AG20443 (cell line): ENCODE measurements around the gene FIBCD1.
"Not testable (repeated sequence)": the region's sequence is repeated elsewhere in the genome, so short reads cannot be mapped to it uniquely, and the experiment has no call there.

Experiments used
- DNase-seq: peaks from one replicate; pipeline ENCODE4 v3.0.0; 2012; ENCODE audit warnings: low spot score, mixed read lengths

Gene FIBCD1

DNA sequence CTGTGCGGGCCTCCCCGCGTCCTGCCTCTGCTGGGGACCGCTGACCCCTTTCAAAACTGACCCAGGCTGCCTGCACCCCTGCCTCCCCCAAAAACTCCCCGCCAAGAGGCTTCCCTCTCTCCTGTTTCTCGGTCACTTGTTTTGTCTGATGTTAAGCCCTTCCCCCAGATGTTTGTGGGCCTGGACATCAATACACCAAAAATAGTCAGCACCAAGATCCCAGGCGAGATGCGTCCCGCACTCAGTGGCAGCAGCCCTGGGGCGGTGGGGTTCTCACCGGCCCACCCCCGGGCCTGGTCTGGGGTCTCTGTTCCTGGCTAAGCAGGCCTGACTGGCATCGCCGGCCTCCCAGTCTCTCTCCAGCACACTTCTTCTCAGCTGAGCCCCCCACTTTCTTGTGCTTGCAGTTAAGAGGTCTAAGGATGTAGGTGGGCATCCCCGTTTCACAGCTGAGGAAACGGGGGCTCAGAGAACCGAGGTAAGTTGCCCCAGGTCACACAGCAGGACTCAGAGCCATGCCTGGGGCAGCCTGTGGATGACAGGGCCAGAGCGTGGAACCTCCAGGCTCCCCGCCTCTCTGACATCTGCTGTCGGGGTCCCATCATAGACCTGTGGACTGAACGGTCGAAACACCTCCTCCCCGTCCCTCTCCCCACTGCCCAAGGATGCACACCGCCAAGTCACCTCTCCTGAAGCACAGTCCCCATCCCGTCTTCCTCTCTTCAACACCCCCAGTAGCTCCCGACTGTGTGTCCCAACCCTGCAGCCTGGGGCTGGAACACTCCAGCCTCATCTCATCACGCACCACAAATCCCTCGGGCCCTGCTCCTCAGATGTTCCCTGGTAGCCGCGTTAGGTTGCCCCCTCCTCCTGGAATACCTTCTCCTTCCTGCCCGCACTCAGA is 16.8 kb downstream of the FIBCD1 start:
- no peak for DNase-seq

DNA sequence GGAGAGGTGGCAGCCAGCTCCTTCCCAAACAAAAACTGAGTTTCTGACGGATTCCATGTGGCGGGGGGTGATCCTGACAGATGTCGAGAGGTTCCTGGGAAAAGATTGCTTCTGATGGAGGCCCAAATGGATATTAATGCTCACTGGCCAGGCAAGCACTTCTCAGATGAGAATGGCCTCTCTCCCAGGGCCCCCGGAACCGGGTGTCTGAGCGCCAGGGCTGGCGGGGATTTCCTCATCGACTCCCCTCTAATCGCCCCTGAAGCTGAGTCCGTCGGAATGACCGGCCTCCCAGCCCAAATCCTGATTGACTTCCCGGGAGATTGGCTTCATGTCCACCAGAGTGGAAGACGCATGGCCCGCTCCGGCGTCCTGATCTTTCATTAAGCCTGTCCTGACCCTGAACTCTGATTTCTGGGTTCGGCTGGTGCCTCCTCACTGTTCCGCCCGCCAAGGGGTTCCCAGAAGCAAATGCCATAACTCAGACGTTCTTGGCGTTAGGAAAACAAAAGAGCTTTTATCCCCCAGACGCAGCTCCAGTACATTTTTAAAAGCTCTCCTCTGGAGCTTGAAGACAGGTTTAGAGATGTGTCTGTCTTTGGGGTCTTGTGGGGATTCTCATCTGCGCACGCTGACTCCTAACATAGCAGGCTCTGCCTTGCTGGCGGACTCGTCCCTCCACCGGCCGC is 17.6 kb downstream of the FIBCD1 start:
- DNase-seq = no peak

DNA sequence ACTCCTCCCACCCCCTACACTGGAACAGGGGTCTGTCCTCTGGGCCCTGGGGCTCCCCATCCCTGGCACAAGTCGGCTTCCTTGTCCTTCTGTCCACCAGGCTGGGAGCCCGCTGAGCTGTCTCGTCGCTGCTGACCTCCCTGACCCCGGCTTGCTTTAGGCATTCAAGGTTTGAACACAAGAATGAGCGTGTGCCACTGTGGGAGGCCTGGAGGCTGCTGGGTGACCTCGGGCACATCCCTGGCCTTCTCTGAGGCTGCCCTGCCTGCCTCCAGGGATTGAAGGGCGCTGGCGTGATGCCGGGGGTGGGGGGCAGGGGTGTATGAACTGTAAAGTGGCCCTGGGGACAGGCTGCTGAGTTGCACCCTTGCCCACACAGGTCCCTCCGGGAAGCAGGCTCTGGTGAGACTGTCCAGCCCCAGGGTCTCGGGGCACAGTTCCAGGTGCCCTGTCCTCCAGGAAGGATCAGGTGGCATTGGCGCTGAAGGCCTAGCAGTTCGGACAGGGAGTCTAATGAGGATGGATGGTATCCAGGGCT is 18.2 kb downstream of the FIBCD1 start:
- no peak for DNase-seq

DNA sequence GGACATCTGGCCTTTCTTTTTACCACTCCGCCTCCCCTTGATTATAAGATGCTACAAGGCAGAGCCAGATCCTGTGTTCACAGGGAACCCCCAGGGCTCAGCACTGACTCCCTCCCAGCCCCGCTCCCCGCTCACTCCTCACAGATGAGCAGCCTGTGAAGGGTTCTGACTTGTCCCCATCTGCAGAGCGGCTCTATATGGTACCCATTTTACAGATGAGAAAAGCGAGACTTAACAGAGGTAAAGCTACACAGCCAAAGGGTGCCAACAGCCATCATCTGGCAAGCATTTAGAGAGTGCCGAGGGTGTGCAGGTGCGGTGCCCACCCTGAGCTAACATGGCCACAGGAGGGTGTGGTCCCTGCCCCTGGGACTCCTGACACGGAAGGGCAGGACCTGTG is 18.8 kb downstream of the FIBCD1 start:
- DNase-seq = no peak

GRCh38 chr9:130919559-130920145 is 19.4 kb downstream of the FIBCD1 start:
- DNase-seq = no peak

DNA sequence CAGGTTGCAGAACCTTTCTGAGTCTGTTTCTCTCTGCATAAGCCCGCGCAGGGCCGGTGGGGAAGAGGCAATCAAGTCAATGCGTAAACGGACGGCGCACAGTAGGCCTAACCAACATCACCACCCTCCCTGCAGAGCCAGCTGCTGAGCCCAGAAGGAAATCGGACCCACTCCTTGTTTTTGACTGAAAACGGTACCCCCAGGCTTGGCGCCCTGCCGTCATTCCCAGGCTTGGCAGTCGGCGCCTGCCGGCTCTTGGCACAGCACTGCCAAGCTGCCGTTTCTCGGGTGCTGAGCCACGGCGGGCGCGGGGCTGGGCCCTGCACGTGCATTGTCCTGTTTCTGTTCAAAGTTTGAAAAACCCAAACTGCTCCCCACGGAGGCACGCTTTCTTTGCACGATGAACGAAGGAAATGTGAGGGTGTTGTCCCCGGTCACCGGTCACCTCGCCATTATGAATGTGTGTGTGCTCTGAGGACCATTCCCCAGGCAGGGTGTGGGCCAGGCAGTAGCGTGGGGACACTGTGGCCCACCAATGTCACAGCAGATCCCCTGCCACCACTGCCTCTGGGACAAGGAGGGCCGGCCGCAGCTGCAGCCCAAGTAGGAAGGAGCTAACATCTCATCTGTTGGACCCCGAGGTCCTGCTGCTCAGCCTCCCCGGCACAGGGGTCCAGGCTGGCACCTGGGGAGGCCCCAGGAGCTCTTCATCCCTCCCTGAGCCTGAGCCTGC is 20.1 kb downstream of the FIBCD1 start:
- no peak for DNase-seq

DNA sequence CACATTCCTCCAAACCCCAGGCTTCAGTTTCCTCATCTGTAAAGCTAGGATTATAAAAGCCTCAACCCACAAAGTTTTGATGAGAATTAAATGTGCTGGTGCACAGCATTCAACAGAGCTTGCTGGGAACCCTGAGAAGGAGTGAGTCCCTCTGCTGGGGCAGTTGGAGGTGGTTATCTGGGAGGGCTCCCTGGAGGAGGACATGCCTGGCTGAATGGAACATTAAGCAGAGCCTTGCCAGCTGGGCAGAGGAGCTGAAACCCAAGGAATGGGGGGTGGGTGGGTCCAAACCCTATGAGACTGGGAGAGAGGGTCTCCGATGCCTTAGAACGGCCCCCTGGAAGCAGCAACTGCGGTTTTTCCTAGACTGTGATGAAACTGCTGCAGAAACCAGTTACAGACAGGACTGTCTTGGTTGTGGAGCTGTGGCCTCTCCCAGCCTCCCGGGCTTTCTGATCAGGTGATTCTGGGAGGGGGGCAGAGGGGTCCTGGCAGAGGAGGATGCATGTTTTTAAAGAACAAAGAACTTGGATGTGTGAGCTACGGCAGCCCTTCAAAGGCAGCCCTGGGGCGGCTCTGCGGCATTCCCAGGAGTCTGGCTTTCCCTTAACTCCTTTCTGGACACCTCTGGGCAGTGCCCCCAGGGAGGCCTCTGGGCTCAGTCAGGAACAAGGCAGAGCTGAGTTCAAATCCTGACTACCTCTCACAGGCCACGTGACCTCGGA is 20.8 kb downstream of the FIBCD1 start:
- DNase-seq = no peak

DNA sequence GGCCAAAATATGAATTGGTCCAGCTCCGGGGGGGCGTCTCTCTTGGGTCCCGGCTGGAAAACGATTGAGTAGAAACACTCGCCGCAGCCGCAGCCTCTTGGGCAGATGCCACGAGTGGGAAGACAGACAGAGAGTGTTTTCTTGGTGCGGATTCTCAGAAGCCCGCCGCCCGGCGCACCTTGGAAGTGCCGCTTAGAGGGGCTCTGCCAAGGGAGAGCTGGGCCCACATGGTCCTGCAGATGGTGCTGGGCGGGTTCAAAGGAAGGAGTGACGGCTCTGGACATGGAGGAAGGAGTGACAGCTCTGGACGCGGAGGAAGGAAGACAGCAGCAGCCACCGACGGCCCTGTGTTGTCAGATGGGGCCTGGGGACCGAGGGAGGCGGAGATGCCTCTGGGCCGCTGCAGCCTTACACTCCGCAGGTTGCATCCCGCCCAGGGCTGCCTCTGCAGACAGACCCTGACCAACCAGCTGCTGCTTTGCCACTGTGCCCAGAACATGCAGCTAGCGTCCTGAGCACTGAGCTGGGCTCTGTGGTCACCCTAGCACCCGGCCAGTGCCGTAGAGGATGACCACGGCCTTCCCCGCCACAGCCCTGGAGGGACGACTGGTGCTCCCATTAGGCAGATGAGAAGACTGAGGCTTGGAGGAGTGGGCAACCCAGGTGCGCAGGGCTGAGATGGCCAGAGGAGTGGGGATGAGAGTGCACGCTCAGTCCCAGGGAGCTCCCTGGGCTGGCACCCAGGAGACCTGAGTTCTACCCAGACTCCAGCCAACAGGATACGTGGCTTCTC is 21.7 kb downstream of the FIBCD1 start:
- no peak for DNase-seq

DNA sequence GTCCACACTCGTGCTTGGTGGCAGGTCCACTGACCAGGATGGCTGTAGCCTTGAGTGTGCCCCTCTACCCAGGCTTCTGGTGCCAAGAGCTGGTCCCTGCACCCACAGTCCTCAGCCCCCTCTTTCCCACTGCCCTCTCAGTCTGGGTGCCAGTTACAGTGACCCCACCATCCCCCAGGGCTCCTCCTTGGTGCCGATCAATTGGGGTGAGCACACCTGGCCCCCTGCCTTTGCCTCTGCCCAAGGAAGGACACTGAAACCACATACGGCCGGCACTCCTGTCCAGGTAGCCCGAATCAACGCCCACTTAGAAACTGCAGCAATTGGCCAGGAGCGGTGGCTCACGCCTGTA is 24.0 kb downstream of the FIBCD1 start:
- no peak for DNase-seq

- DNase-seq = no peak
Observed at GRCh38 chr9:130914417-130915095, 24.5 kb downstream of the FIBCD1 start.

DNA sequence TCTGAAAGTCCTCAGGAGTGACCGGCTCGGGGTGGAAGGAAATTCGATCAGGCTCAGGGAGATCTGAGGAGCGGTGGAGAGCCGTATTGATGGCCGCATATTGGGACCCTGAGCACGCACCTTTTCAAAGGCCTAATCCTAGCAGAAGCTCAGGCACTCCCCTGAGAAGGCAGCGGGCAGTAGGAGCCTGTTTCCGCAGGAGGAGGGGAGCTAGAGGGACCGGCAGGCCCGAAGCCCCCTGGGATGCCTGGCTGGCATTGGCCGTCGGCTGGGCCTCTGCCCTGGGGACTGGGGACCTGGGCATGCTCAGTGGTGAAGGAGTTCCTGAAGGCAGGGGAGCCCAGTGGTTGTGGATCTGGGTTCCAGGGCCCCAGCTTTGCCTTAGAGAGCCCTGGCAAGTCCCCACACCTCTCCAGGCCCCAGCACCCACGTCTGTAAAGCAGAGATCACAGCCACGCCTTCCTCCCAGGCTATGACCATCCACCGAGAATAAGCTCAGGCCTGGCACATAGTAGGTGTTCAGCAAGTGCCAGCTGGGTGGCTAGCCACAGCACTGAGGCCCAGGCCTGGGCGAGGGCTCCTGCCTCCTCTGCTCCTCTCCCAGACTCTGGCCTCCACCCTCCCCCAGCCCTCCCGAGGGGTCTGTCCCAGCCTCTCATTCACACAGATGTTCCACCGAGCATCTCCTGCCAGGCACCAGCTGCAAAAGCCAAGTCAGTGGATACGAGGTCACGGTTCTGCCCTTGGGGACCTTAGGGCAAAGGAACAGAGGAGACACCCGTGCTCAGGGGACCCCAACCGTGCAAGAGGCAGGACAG is 25.2 kb downstream of the FIBCD1 start:
- no peak for DNase-seq

DNA sequence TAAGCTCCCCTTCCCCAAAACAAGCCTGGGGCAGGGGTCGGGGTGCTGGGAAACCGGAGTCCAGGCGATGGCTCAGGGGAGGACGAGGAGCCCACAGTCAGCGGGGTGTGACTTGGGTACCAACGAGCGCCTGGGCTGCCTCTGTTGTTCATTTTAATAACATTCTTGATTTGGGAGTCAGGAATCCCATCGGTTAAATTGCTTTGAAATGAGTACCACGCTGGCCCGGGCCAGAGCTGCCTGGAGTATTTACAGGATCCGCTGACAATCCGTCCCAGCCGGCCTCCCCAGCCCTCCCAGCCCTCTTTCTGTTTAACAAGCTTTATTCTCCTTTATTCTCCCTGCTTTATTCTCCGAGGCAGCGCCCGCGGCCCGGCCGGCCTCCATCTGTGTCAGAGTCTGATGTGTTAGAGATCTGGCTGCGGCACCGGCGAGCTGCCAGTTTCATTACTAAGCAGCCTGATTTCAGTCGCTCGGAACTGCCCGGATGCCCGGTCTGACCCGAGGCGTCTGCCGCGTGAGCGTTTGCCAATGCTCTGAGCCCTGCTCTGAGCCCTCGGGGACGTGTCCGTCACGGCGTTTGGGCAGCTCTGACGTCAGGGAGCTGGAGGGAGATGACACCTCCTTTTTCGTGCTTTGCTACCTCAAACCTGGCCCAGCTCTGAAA is 26.0 kb downstream of the FIBCD1 start:
- DNase-seq = peak; percentile 83

DNA sequence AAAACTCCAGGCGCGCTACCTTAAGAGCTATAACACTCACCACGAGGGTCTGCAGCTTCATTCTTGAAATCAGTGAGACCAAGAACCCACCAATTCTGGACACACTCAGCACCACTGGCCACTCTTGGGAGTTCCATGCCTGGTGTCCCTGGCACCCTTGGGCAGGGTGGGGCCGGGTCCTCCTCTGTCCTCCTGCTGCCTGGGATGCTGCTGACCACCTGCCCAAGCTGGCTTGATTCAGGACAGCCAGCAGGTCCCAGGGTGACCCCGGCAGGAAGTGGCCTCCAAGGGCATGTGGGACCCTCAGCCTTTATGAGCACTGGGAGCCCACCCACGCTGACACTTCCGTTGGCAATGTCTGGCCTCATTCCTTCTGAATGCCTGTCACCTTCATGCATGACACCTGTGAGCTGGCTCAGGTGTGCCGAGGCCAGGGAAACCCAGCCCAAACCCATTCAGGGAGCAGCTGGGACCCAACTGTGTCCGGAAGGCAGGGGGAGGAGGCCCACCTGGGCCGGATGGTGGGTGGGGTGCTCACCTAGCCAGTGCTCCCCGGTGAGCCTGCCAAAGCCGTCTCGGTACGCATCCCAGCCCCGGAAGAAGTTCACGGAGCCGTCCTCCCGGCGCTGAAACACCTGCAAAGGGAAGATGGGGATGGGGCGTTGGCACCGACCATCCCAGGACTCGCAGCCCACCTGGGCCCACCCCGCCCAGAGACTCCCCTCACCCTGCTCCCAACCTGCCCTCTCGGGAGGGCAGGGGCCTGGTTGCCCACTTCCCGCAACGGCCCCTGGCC is 27.6 kb downstream of the FIBCD1 start:
- DNase-seq = no peak

- not testable (repeated sequence) for DNase-seq
Observed at GRCh38 chr9:130910670-130911069, 28.4 kb downstream of the FIBCD1 start.

DNA sequence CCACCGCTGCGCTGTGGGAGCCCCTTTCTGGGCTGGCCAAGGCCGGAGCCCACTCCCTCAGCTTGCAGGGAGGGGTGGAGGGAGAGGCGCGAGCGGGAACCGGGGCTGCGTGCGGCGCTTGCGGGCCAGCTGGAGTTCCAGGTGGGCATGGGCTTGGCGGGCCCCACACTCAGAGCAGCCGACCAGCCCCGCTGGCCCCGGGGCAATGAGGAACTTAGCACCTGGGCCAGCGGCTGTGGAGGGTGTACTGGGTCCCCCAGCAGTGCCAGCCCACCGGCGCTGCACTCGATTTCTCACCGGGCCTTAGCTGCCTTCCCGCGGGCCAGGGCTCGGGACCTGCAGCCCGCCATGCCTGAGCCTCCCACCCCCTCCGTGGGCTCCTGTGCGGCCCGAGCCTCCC is 29.0 kb downstream of the FIBCD1 start:
- DNase-seq = not testable (repeated sequence)

GRCh38 chr9:130908878-130909355 is 30.1 kb downstream of the FIBCD1 start:
- no peak for DNase-seq

GRCh38 chr9:130908146-130908877 is 30.7 kb downstream of the FIBCD1 start:
- DNase-seq = no peak
